GM21529 (cell line): Measurements from ENCODE around the gene HOXB4.

Experiments
- ATAC-seq: cut with Tn5 transposase; IDR thresholded peaks from one replicate; pipeline ENCODE4 v1.9.1; 2021; ENCODE audit not compliant: unreplicated experiment

The HOXB4 gene

GRCh38 chr17:48549914-48550501, 28.1 kb downstream of the HOXB4 start:
- no peak for ATAC-seq

- ATAC-seq, result no peak
Observed at GRCh38 chr17:48549281-48549630, 28.9 kb downstream of the HOXB4 start.

GRCh38 chr17:48548523-48549280, 29.4 kb downstream of the HOXB4 start:
- no peak for ATAC-seq

- ATAC-seq, result no peak
Observed at GRCh38 chr17:48547808-48548522, 30.2 kb downstream of the HOXB4 start.

- no peak for ATAC-seq
Observed at GRCh38 chr17:48546924-48547807, 31.0 kb downstream of the HOXB4 start.

- ATAC-seq, result no peak
Observed at GRCh38 chr17:48546137-48546923, 31.8 kb downstream of the HOXB4 start.

- no peak for ATAC-seq
Observed at GRCh38 chr17:48545539-48545938, 32.6 kb downstream of the HOXB4 start.

GRCh38 chr17:48545022-48545375, 33.2 kb downstream of the HOXB4 start, which contains the start of gene HOXB2:
TSS of gene HOXB2 (minus strand) at chr17:48545109. CDS start at chr17:48544911, 198 bp downstream.
- ATAC-seq, result no peak

GRCh38 chr17:48544349-48545021, 33.7 kb downstream of the HOXB4 start:
- no peak for ATAC-seq

- no peak for ATAC-seq
Observed at GRCh38 chr17:48543854-48544348, 34.2 kb downstream of the HOXB4 start.

GRCh38 chr17:48543107-48543853, 34.9 kb downstream of the HOXB4 start:
- no peak for ATAC-seq

- ATAC-seq, result no peak
Observed at GRCh38 chr17:48542698-48543106, 35.4 kb downstream of the HOXB4 start.

GRCh38 chr17:48542114-48542656, 36.0 kb downstream of the HOXB4 start:
- ATAC-seq, result no peak

GRCh38 chr17:48541577-48542113, 36.5 kb downstream of the HOXB4 start:
- ATAC-seq, result no peak

- ATAC-seq, result no peak
Observed at GRCh38 chr17:48541036-48541576, 37.0 kb downstream of the HOXB4 start.

- ATAC-seq, result no peak
Observed at GRCh38 chr17:48540213-48540612, 37.9 kb downstream of the HOXB4 start.

- no peak for ATAC-seq
Observed at GRCh38 chr17:48539177-48539576, 39.0 kb downstream of the HOXB4 start.

- ATAC-seq, result no peak
Observed at GRCh38 chr17:48537316-48537715, 40.8 kb downstream of the HOXB4 start.
